Fibroblast of skin of scalp (primary cell): Measurements from ENCODE around the gene AUTS2.
A peak's percentile ranks its signal among the peaks of the same experiment; 100 is the strongest.

Experiments used
- DNase-seq: peaks from one replicate; pipeline ENCODE4 v3.0.0-alpha.2; 2013

AUTS2 gene

GRCh38 chr7:70319057-70319456 is 720.8 kb downstream of the AUTS2 start:
- DNase-seq = no peak

DNA sequence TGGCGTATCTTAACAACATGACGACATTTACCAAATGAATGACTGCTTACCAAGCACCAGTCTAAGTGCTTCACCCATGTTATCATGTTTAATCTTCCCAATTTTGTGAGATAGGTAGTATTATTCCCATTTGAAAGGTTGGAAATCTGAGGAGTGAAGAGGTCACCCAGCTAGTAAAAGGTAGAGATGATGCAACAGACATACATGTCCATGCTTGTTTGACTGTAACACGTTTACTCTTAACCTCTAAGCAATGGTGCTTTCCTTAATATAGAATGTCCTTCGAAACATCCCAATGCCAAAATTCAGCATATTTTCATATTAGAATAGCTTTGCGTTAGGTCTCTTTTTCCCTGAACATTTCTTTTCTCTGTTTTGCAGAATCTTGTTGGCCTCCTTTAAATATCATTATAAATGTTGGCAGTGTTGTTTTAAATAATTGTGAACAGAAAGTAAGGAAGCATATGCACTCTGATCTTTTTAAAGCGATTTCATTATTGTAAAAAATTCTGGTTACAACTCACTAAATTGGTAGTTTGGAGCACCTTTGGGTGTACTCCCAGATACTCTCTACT is 722.8 kb downstream of the AUTS2 start:
- no peak for DNase-seq

DNA sequence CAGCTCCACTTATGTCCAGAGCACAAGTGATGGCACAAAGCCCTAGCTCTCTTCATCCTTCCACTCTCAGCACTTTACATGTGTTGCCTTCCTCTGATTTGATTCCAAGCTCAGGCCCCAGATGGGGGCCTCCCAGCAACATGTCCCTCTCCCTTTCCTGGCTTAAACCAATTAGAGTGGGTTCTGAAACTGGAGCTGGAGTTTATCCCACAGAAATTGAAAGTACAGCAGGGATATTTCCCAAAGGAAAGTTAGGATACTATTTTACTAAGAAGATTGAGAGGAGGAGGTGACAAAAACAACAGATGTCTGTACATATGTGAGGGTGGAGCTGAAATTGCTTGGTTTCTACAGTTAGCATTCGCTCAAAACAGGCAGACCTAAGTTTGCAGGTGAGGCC is 724.6 kb downstream of the AUTS2 start:
- no peak for DNase-seq

DNA sequence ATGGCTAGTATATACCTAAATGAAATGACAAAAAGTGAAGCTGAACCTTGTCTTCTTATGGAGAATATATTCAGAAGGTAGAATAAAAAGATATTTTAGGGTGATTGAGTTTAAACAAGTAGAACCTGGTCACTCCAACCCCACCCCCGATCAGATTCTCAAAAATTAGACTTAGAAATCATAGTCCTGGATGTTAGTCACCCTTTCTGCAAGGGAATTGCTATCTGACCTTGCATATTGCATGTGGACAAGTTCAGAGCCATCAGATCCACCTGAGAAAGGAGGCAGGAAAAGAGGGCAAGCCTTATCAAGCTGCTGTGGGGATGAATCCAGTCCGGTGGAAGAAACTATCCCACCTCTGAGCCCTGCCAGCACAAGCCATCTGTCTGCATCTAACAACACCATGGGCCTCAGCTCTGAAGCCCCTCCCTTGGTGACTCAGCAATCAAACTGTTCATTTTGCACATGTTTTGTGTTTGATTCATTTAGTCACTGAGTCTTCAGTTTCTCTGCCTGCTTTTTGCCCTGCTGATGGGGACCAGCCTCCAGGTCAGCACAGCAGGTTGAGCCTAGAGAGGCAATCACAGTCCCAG is 727.3 kb downstream of the AUTS2 start:
- DNase-seq = peak; percentile 83

GRCh38 chr7:70334295-70334694 is 736.0 kb downstream of the AUTS2 start:
- DNase-seq = no peak

- no peak for DNase-seq
Measured at GRCh38 chr7:70334871-70335270, 736.6 kb downstream of the AUTS2 start.

GRCh38 chr7:70336536-70336935 is 738.3 kb downstream of the AUTS2 start:
- no peak for DNase-seq

GRCh38 chr7:70338015-70338414 is 739.7 kb downstream of the AUTS2 start:
- no peak for DNase-seq

GRCh38 chr7:70340236-70340635 is 742.0 kb downstream of the AUTS2 start:
- DNase-seq = no peak

DNA sequence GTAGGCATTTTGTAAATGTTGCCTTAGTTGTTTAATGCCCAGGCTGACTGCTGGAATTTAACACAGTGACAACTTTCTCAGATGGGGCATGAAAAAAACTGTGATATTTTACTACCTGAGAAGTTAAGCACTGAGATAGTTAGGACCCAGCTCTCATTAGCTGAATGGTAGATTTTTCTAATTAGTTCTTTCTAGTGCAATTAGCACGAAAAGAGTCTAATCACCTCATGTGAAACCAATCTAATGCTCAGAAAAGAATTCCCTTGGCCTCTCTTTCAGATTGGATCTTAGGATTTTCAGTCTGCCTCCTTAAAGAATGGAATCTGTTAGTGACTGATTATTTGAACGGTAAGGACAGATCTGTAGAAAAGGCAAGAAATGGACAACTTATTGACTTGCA is 743.2 kb downstream of the AUTS2 start:
- no peak for DNase-seq

DNA sequence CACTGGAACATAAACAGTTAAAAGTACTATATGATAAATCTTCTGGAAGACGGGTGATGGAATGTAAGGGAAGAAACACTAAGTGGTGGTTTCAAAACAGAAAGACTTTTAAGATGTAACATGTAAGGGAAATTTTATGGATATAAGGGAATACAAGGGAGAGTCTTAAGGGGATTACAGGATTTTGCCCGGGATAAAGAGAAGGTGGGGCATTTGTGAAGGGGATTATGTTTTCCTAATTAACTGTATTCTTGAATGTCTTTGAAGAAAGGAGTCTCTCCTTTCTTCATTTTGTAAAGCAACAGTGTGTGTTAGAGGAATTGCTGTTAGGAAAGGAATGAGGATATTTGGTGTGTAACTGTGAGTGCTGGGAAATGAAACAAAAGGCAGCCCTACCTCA is 745.2 kb downstream of the AUTS2 start:
- DNase-seq = no peak

DNA sequence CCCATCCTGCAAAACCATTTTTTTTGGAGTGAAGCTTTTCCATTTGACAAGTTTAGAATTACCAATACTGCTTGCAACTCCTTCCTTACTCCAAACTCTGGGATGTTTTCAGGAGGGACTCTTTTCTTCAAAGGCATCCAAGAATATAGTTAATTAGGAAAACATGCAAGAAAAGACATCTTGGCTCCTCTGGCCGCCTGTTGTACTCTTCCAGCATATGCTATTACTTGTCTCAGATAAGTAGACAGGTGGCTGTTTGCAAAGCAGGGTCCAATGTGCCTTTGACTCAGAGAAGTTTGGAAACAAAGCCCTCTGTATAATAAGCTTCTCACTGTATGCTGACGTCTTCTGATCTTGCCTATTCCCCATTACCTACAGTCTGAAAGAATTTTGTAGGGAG is 746.5 kb downstream of the AUTS2 start:
- no peak for DNase-seq

GRCh38 chr7:70346844-70347462 is 748.7 kb downstream of the AUTS2 start:
- no peak for DNase-seq

DNA sequence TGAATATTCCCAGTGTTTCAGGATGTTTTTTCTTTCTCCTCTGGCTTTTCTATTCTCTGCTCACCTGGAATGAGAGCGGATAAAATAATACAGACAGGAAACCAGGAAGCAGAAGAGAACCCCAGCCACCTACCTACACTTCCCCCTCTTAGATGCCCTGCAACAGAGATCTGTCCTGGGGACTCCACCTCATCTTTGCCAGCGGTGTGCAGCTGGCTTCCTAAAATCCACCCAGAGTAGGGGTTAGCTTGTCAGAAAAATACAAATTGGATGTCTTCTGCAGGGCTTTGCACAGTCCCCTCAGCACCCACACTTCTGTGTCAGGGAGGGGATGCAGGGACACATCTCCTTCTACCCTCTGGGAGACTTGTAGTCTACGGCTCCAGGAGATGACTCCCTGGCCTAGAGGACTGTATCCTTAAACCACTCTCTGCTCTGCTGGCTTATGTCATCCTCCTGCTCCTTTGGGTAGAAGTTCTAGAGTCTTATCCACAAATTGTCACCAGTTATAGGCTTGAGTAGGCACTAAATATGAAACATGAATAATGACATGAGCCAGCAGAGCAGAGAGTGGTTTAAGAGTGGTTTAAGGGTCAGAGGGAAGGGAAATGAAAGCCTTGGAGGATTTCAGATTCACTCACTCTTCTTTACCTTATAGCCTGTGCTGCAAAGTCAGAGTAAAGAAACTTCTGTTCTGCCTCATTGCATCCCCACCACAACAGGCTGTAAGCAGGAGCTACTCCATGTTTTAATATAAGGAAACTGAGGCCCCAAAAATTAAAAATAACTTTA is 749.4 kb downstream of the AUTS2 start:
- no peak for DNase-seq

GRCh38 chr7:70349031-70349430 is 750.8 kb downstream of the AUTS2 start:
- DNase-seq = no peak

GRCh38 chr7:70349819-70350218 is 751.5 kb downstream of the AUTS2 start:
- no peak for DNase-seq

DNA sequence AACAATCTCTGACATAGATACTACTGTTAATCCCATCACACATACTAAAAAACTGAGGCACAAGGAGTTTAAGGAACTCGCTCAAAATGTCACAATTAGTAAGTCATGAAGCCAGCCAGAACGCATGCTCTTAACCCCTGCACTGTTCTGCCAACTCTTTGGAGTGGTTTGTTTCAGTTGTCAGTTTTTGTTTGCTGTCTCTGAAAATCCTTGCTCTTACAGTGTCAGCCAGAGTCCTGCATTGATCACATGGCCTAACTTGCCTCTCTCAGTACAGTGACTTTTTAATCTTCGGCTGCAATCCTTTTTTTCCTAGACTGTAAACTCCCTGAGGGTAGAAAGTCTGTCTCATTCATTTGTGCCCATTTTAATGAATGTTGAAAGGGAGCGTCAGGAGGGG is 753.8 kb downstream of the AUTS2 start:
- DNase-seq = no peak

- DNase-seq = no peak
Measured at GRCh38 chr7:70352906-70353305, 754.6 kb downstream of the AUTS2 start.

GRCh38 chr7:70353330-70353945 is 755.2 kb downstream of the AUTS2 start:
- peak; percentile 51 for DNase-seq

GRCh38 chr7:70353946-70354335 is 755.7 kb downstream of the AUTS2 start:
- DNase-seq = no peak

DNA sequence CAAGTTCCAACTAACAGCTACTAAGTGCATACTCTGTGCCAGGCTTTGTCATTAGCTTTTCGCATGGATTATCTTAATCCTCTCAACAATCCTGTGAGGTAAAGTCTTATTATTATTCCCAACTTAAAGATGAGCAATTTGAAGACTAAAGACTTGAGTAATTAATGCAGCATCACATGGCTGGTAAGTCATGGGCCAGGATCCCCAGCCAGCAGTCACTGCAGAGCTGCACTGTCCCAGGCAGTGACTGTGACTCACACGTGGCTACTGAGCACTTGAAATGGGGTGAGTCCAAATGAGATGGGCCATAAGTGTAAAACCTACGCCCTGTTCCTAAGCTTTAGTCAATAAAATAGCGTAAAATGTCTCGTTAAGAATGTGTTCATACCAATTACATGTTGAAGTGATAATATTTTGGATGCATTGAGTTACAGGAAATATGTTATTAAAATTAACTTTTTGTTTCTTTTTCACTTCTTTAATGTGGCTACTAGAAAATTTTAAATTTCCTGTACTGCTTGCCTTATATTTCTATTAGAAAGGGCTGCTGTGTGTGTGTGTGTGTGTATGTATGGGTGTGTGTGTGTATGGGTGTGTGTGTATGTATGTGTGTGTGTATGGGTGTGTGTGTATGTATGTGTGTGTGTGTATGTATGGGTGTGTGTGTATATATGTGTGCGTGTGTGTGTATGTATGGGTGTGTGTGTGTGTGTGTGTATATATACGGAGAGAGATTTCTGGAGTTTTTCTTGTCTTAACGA is 756.3 kb downstream of the AUTS2 start:
- DNase-seq = peak; percentile 21
